Right lobe of liver (tissue), 6 donors: ENCODE measurements around the gene TNKS2. TPM values are rescaled to one million over a fixed set of nuclear protein-coding genes. Genes with fewer than 3 reads are reported as not detected.

Experiments used
- ATAC-seq, 4 donors: fragments of 200-7000 bp; cut with Tn5 transposase; one replicate each; pipeline ENCODE4 v1.9.1; 2020; ENCODE audit warnings: mild to moderate bottlenecking in 4 of 4, moderate library complexity in 4 of 4
- DNase-seq, 3 donors: peaks; one replicate each; pipeline ENCODE4 v3.0.0-alpha.2; 2020
- H3K27ac ChIP-seq, 3 donors: fragments of 200-600 bp; one replicate each; pipeline ENCODE4 v1.8.0; 2022
- H3K27me3 ChIP-seq, 2 donors: fragments of 200-600 bp; one replicate each; pipeline ENCODE4 v1.8.0; 2022
- H3K36me3 ChIP-seq, 4 donors: fragments of 200-600 bp; sonication (generic) in 1 of 4; one replicate each; pipeline versions ENCODE4 v1.5.1 to v1.8.0; 2017 to 2022; ENCODE audit warnings: control low read depth in 1 of 4
- H3K4me1 ChIP-seq, 4 donors: fragments of 200-600 bp; sonication (generic) in 1 of 4; one replicate each; pipeline versions ENCODE4 v1.5.1 to v1.8.0; 2017 to 2022; ENCODE audit warnings: control low read depth in 1 of 4
- H3K4me3 ChIP-seq, 3 donors: fragments of 200-600 bp; one replicate each; pipeline ENCODE4 v1.8.0; 2022
- H3K9me3 ChIP-seq, 4 donors: fragments of 200-600 bp; sonication (generic) in 1 of 4; one replicate each; pipeline versions ENCODE4 v1.5.1 to v1.8.0; 2017 to 2022; ENCODE audit warnings: control low read depth in 1 of 4
- CTCF ChIP-seq, 4 donors: fragments of 200-600 bp in 3 of 4; fragments of 450-650 bp in 1 of 4; IDR thresholded peaks; one replicate each; pipeline versions ENCODE4 v1.5.1 to v1.8.0; 2016 to 2022; ENCODE audit warnings: antibody characterized with exemption in 4 of 4, mild to moderate bottlenecking in 2 of 4
- POLR2A ChIP-seq: fragments of 450-650 bp; IDR thresholded peaks from one replicate; pipeline ENCODE4 v1.6.1; 2017; ENCODE audit warnings: antibody characterized with exemption, mild to moderate bottlenecking
- WGBS: methylation state at CpG from one replicate; pipeline ENCODE4 v1.1.6; 2018; ENCODE audit warnings: low coverage, low lambda C conversion rate; ENCODE audit not compliant: insufficient coverage; ENCODE audit errors: missing lambda C conversion rate; 5-methylcytosine and 5-hydroxymethylcytosine counted together
- intact Hi-C, 2 donors: fragments of 100-400 bp; cut with DNase I; formaldehyde crosslinking; loops; one replicate each; pipeline versions ENCODE4 v1.11.2 to v1.14.1; 2022
- total RNA-seq, 6 experiments: library from RNA; depleted of rRNA in 2 of 6; stranded (reverse); fragments of >200 nt in 2 of 6; fragmentation: NEBNext Ultra II Directional in 3 of 6; extraction: Animal tissue kit (Norgen Biotek cat#: 25700) in 3 of 6; gene quantifications; one replicate each; pipeline versions ENCODE4 v1.1.0 to v1.2.4, GENCODE V29; 2016 to 2023
- donor health status: DM: no; HTN: yes; CAD: no.
- donor health status: DM: no; HTN: no; CAD: no.
- donor health status: DM: no; HTN: no; CAD: no.
- donor health status: DM: no; HTN: yes; CAD: no.
- donor health status: DM: no; HTN: yes; CAD: no.

The TNKS2 gene
- total RNA-seq, 6 experiments from 2014 or later, result 11.5 to 16.6 (median 15.1) TPM

GRCh38 chr10:91813251-91813650 is 15.0 kb downstream of the TNKS2 start:
- no peaks in the 10 kb centered on the region for H3K27me3 ChIP-seq
- ATAC-seq, result no peak
- peaks cover 0 to 47% (median 13%) of the 10 kb centered on the region in 4 donors for H3K36me3 ChIP-seq
- H3K27ac ChIP-seq, result no peak overlapping the region
- no peaks in the 10 kb centered on the region for H3K9me3 ChIP-seq
- TF ChIP-seq CTCF (IDR thresholded peaks at IDR 0.05) (no peak), POLR2A (no peak)
- intact Hi-C loops, result no loop called here
- whole genome bisulfite sequencing, result 57% methylated on average over 1 of the region's 1 CpG
- no peak for DNase-seq
- H3K4me1 ChIP-seq, result no peaks in the 10 kb centered on the region
- no peak overlapping the region for H3K4me3 ChIP-seq

- peaks cover 4 to 83% (median 26%) of the 10 kb centered on the region in 4 donors for H3K36me3 ChIP-seq
- no peak for ATAC-seq
- TF ChIP-seq CTCF (IDR thresholded peaks at IDR 0.05) (no peak), POLR2A (no peak)
- 83% methylated on average over 2 of the region's 2 CpGs for WGBS
- no peaks in the 10 kb centered on the region for H3K27me3 ChIP-seq
- no peak for DNase-seq
- no peak overlapping the region for H3K4me3 ChIP-seq
- no peaks in the 10 kb centered on the region for H3K4me1 ChIP-seq
- H3K27ac ChIP-seq, result no peak overlapping the region
- H3K9me3 ChIP-seq, result no peaks in the 10 kb centered on the region
- intact Hi-C loops, result no loop called here
These were observed 18.8 kb downstream of the TNKS2 start for GRCh38 chr10:91816981-91817380.

- ATAC-seq, result no peak
- no peaks in the 10 kb centered on the region for H3K4me1 ChIP-seq
- H3K27ac ChIP-seq, result no peak overlapping the region
- DNase-seq, result no peak
- WGBS, result 67% methylated on average over 3 of the region's 3 CpGs
- no peaks in the 10 kb centered on the region for H3K9me3 ChIP-seq
- no peak for TF ChIP-seq POLR2A
- TF ChIP-seq CTCF (IDR thresholded peaks at IDR 0.05), result no peak
- intact Hi-C loops, result no loop called here
- H3K36me3 ChIP-seq, result peaks cover 4 to 85% (median 24%) of the 10 kb centered on the region in 4 donors
- H3K4me3 ChIP-seq, result no peak overlapping the region
- H3K27me3 ChIP-seq, result no peaks in the 10 kb centered on the region
These were observed 21.9 kb downstream of the TNKS2 start for GRCh38 chr10:91820144-91820543.

GRCh38 chr10:91824076-91824475 is 25.9 kb downstream of the TNKS2 start:
- DNase-seq, result no peak
- Histone ChIP-seq H3K27me3 (no peaks in the 10 kb centered on the region), H3K4me1 (no peaks in the 10 kb centered on the region), H3K4me3 (no peak overlapping the region), H3K36me3 (peaks cover 6 to 91% (median 24%) of the 10 kb centered on the region in 4 donors), H3K27ac (no peak overlapping the region), H3K9me3 (no peaks in the 10 kb centered on the region)
- ATAC-seq, result no peak
- intact Hi-C loops, result no loop called here
- TF ChIP-seq CTCF (IDR thresholded peaks at IDR 0.05), result no peak
- TF ChIP-seq POLR2A, result no peak
- WGBS, result 100% methylated on average over 1 of the region's 1 CpG

- no peaks in the 10 kb centered on the region for H3K4me1 ChIP-seq
- no peaks in the 10 kb centered on the region for H3K27me3 ChIP-seq
- H3K9me3 ChIP-seq, result no peaks in the 10 kb centered on the region
- intact Hi-C loops, result no loop called here
- ATAC-seq (no peak), DNase-seq (no peak)
- no peak overlapping the region for H3K4me3 ChIP-seq
- 71% methylated on average over 2 of the region's 2 CpGs for WGBS
- no peak for TF ChIP-seq POLR2A
- no peak for TF ChIP-seq CTCF (IDR thresholded peaks at IDR 0.05)
- no peak overlapping the region for H3K27ac ChIP-seq
- peaks cover 8 to 91% (median 34%) of the 10 kb centered on the region in 4 donors for H3K36me3 ChIP-seq
These were observed 31.0 kb downstream of the TNKS2 start for GRCh38 chr10:91829268-91829667.
